Keratinocyte (primary cell): ENCODE results near the gene STK16. TPM values are rescaled to one million over a fixed set of nuclear protein-coding genes. Genes with fewer than 3 reads are reported as not detected.
A peak's percentile ranks its signal among the peaks of the same experiment; 100 is the strongest.

Experiments used
- DNase-seq: peaks from one replicate; pipeline ENCODE4 v3.0.0-alpha.2; 2011; ENCODE audit warnings: low read depth, missing footprints, low spot score
- FAIRE-seq: peaks from 2 replicates; lab custom pipeline; 2011; peaks lifted over from hg19 to GRCh38; lab: Jason Lieb, UNC
- H2AFZ ChIP-seq: 2 replicates; pipeline ENCODE4 v1.6.0; 2012; ENCODE audit warnings: low read length, control low read depth, inconsistent platforms; ENCODE audit not compliant: control insufficient read depth
- H3K27ac ChIP-seq: 2 replicates; pipeline ENCODE4 v1.5.1; 2011; ENCODE audit warnings: low read length; ENCODE audit not compliant: control insufficient read depth, insufficient read depth
- H3K27me3 ChIP-seq: 3 replicates; pipeline ENCODE4 v1.6.0; 2011; ENCODE audit warnings: low read length; ENCODE audit not compliant: control insufficient read depth, insufficient read depth; ENCODE audit errors: extremely low read depth
- H3K36me3 ChIP-seq, 2 experiments: 2 replicates in 1 of 2; 3 replicates in 1 of 2; pipeline ENCODE4 v1.5.1; 2011; ENCODE audit warnings: low read length in 2 of 2, mild to moderate bottlenecking in 1 of 2; ENCODE audit not compliant: control insufficient read depth in 2 of 2, insufficient read depth in 2 of 2; ENCODE audit errors: extremely low read depth in 1 of 2
- H3K4me1 ChIP-seq: 3 replicates; pipeline ENCODE4 v1.5.1; 2011; ENCODE audit warnings: low read length; ENCODE audit not compliant: control insufficient read depth, insufficient read depth; ENCODE audit errors: extremely low read depth
- H3K4me2 ChIP-seq: 3 replicates; pipeline ENCODE4 v1.6.0; 2011; ENCODE audit warnings: low read depth, low read length; ENCODE audit not compliant: control insufficient read depth, insufficient read depth; ENCODE audit errors: extremely low read depth
- H3K4me3 ChIP-seq, 3 experiments: fragments of 200-600 bp in 1 of 3; sonication (generic) in 1 of 3; 2 replicates in 2 of 3; 3 replicates in 1 of 3; pipeline ENCODE4 v1.5.1; 2011 to 2016; ENCODE audit warnings: low read length in 3 of 3, mild to moderate bottlenecking in 3 of 3, control low read depth in 2 of 3, inconsistent platforms in 1 of 3, low read depth in 1 of 3, mixed read lengths in 1 of 3, mixed run types in 1 of 3, moderate library complexity in 1 of 3; ENCODE audit not compliant: control insufficient read depth in 2 of 3, insufficient read depth in 2 of 3; ENCODE audit errors: extremely low read depth in 1 of 3
- H3K79me2 ChIP-seq: 2 replicates; pipeline ENCODE4 v1.6.0; 2012; ENCODE audit warnings: low read length; ENCODE audit not compliant: control insufficient read depth, insufficient read depth
- H3K9ac ChIP-seq: 3 replicates; pipeline ENCODE4 v1.6.0; 2011; ENCODE audit warnings: low read length; ENCODE audit not compliant: control insufficient read depth, insufficient read depth; ENCODE audit errors: extremely low read depth
- H3K9me1 ChIP-seq: 3 replicates; pipeline ENCODE4 v1.6.0; 2011; ENCODE audit warnings: low read length; ENCODE audit not compliant: control insufficient read depth, insufficient read depth; ENCODE audit errors: extremely low read depth
- H3K9me3 ChIP-seq: 2 replicates; pipeline ENCODE4 v1.5.1; 2012; ENCODE audit warnings: low read depth, low read length; ENCODE audit not compliant: control insufficient read depth
- H4K20me1 ChIP-seq: 3 replicates; pipeline ENCODE4 v1.6.0; 2011; ENCODE audit warnings: low read length; ENCODE audit not compliant: control insufficient read depth, insufficient read depth; ENCODE audit errors: extremely low read depth
- CTCF ChIP-seq, 3 experiments: IDR thresholded peaks in 1 of 3; conservative IDR thresholded peaks in 1 of 3; optimal IDR thresholded peaks in 1 of 3; 2 replicates in 2 of 3; 3 replicates in 1 of 3; pipeline versions ENCODE3 to v1.5.1; 2011; ENCODE audit warnings: low read length in 3 of 3, mild to moderate bottlenecking in 3 of 3, moderate library complexity in 2 of 3, control low read depth in 1 of 3, inconsistent platforms in 1 of 3; ENCODE audit not compliant: insufficient read depth in 2 of 3; ENCODE audit errors: extremely low read depth in 1 of 3
- EZH2 ChIP-seq: IDR thresholded peaks from one replicate; pipeline ENCODE4 v1.6.1; 2012; ENCODE audit warnings: inconsistent platforms, mild to moderate bottlenecking, low read length, moderate library complexity
- dilution Hi-C: fragments of 300-500 bp; cut with MboI; formaldehyde crosslinking; loops from one replicate; pipeline ENCODE4 v1.7.0; 2020; ENCODE audit warnings: low sequenced_read_pairs; ENCODE audit not compliant: extremely low pct_ligation_motif_present
- polyA plus RNA-seq, 5 experiments: library from polyadenylated mRNA; depleted of rRNA in 3 of 5; stranded (reverse) in 3 of 5; stranded (forward) in 1 of 5; unstranded in 1 of 5; fragments of >200 nt; gene quantifications; 1 replicate in 1 of 5; 2 replicates in 3 of 5; 3 replicates in 1 of 5; pipeline versions ENCODE4 v1.2.1 to v1.2.3, GENCODE V29; 2011 to 2012; ENCODE audit warnings: missing spikeins in 2 of 5, low read depth in 1 of 5, low replicate concordance in 1 of 5

The STK16 gene
- polyA plus RNA-seq, 1 donor (not counting 4 experiments of a cell fraction or from before 2014, with no cell fraction given) = 35.8 TPM

DNA sequence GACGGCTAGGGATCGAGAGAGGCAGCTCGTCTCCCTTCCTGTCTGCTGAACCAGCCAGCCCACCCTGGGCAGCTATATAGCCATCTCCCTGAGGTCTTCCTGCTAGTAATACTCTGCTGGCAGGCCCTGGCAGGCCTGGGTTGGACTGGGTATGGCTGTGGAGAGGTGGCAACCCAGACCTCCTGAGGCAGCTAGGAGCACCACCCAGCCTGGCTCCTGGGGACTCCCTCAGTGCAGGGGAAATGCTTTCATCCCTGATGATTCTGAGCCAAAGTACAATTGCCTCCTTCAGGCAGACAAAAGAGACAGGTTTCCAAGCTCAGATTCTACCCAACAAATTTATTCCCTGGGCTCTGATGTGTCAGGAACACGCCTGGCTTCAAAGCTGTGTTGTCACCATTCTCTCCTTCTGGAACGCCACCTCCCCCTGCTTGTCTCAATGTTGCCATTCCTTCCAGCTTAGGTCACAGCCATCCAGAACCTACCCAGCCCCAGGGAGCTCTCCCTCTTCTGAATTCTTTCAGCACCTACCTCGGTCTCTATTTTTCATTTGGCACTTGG is 29.2 kb downstream of the STK16 start:
- FAIRE-seq (peak; percentile 97), DNase-seq (peak; percentile 96)
- Histone ChIP-seq H3K9ac (peak overlapping the region; percentile 96), H3K36me3 (no peaks in the 10 kb centered on the region), H3K4me1 (peaks cover 54% of the 10 kb centered on the region), H3K79me2 (no peaks in the 10 kb centered on the region), H3K9me3 (no peaks in the 10 kb centered on the region), H4K20me1 (no peaks in the 10 kb centered on the region), H3K9me1 (no peaks in the 10 kb centered on the region), H3K27me3 (no peaks in the 10 kb centered on the region), H3K27ac (peak overlapping the region; percentile 100), H2AFZ (no peak overlapping the region), H3K4me3 (peak overlapping the region; percentile 4 to 65 (median 64)), H3K4me2 (peak overlapping the region; percentile 88)
- dilution Hi-C loops = no loop called here
- TF ChIP-seq EZH2 (no peak), CTCF (optimal IDR thresholded peaks at IDR 0.05 in 1 of 3, IDR thresholded peaks at IDR 0.05 in 1 of 3, conservative IDR thresholded peaks at IDR 0.05 in 1 of 3; ENCODE audit: extremely low read depth in 1 of 3, insufficient read depth in 2 of 3, low read length in 3 of 3) (no peak)

DNA sequence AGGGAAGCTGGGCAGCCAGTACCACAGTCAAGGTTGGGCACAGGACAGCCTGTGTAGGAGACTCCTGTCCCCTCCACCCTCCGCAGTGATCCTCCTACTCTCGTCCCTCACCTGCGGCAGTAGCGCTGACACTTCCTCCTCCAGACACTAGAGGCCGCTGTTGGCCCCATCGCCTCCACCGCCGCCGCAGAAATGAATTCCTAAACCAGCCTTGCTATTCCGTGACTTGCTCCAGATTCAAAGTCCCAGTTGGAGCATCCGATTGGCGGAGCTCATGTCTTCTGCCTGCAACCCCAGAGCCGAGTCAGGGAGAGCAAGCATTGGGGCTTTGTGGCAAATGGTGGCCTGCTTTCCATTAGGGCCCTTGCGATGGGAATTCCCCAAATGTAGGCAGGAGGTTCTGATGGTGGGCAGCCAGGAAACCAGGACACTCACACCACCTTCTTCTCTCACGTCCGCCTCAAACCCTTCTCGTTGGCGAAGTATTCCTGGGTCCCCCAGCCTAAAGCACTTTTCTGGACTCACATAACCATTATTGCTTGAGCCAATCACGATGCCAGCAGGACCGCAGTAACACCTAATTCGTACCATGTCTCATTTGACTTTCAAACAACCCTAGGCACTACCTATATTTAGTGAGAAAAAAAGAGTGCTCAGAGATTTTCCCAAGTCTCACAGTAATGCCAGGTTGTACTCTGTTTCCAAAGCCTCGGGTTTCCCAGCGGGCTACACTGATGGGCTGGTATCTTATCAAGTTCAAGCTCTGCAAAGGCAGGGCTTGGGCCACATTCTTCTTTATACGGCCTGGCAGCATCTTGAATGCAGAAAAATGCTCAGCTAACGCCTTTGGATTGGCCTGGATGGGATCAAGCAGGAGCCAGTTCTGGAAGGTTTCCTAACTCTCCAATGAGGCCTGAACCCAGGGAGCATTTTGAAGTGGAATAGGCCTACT is 32.7 kb downstream of the STK16 start:
- DNase-seq = no peak
- TF ChIP-seq EZH2 (no peak), CTCF (optimal IDR thresholded peaks at IDR 0.05 in 1 of 3, IDR thresholded peaks at IDR 0.05 in 1 of 3, conservative IDR thresholded peaks at IDR 0.05 in 1 of 3; ENCODE audit: extremely low read depth in 1 of 3, insufficient read depth in 2 of 3, low read length in 3 of 3) (peak in 2 of 3 experiments; percentile 97 to 98)
- Histone ChIP-seq H3K4me2 (peak overlapping the region; percentile 68), H3K4me3 (peak overlapping the region in 2 of 3 experiments; percentile 42 to 45), H3K79me2 (peaks cover 7% of the 10 kb centered on the region), H3K4me1 (peaks cover 53% of the 10 kb centered on the region), H2AFZ (peak overlapping the region; percentile 93), H3K9me1 (no peaks in the 10 kb centered on the region), H3K9me3 (no peaks in the 10 kb centered on the region), H3K9ac (peak overlapping the region; percentile 75), H3K36me3 (peaks cover 13 to 15% of the 10 kb centered on the region in 2 experiments), H3K27ac (peak overlapping the region; percentile 97), H3K27me3 (no peaks in the 10 kb centered on the region), H4K20me1 (no peaks in the 10 kb centered on the region)
- dilution Hi-C loops = no loop called here
- peak; percentile 70 for FAIRE-seq
